HG03159 (cell line): ENCODE results near the gene HMGCLL1.

Experiments
- ATAC-seq: cut with Tn5 transposase; IDR thresholded peaks from one replicate; pipeline ENCODE4 v1.9.1; 2021; ENCODE audit warnings: mild to moderate bottlenecking, moderate library complexity; ENCODE audit not compliant: unreplicated experiment

Gene HMGCLL1

DNA sequence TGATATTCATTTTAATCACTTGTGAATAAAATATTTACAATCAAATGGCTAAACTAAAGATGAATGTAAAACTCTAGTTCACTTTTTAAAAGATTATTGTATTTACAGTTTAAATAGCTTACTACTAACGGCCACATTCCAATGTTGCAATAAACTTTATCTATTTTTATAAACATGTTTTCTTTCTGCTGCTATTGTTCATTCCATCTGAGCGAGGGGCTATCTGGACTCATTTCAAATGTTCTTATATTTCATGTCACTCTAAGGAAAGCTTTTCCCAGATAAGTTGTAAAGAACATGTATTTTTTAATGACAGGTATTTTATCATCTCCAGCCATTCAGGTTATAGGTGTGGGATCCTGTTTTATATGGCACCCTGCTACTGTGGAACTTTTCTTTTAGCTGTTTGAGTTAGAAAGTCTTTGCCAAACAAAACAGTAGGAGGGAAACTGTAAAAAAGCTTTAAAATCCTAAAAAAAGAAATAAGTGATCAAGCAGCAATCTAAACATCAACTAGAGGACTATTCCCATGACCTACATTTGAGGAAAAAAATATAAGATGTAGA lies 42.5 kb downstream of the HMGCLL1 start:
- no peak for ATAC-seq

DNA sequence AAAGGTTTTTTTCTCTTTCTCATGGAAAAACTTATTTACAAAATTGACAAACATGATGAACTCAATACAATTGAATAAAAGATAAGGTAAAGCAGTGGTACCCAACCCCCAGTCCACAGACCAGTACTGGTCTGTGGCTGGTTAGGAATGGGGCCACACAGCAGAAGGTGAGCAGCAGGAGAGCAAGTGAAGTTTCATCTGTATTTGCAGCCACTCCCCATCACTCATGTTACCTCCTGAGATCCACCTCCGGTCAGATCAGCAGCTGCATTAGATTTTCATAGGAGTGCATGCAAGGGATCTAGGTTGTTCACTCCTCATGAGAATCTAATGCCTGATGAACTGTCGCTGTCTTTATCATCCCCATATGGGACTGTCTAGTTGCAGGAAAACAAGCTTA lies 47.5 kb downstream of the HMGCLL1 start:
- no peak for ATAC-seq

GRCh38 chr6:55530931-55531330 lies 48.1 kb downstream of the HMGCLL1 start:
- no peak for ATAC-seq

GRCh38 chr6:55528624-55529023 lies 50.4 kb downstream of the HMGCLL1 start:
- peak; percentile 96 for ATAC-seq

GRCh38 chr6:55524441-55524840 lies 54.6 kb downstream of the HMGCLL1 start:
- no peak for ATAC-seq

- ATAC-seq, result no peak
Observed at GRCh38 chr6:55518529-55519060, 60.4 kb downstream of the HMGCLL1 start.

GRCh38 chr6:55516736-55517135 lies 62.3 kb downstream of the HMGCLL1 start:
- no peak for ATAC-seq

GRCh38 chr6:55512904-55513303 lies 66.1 kb downstream of the HMGCLL1 start:
- ATAC-seq, result no peak

DNA sequence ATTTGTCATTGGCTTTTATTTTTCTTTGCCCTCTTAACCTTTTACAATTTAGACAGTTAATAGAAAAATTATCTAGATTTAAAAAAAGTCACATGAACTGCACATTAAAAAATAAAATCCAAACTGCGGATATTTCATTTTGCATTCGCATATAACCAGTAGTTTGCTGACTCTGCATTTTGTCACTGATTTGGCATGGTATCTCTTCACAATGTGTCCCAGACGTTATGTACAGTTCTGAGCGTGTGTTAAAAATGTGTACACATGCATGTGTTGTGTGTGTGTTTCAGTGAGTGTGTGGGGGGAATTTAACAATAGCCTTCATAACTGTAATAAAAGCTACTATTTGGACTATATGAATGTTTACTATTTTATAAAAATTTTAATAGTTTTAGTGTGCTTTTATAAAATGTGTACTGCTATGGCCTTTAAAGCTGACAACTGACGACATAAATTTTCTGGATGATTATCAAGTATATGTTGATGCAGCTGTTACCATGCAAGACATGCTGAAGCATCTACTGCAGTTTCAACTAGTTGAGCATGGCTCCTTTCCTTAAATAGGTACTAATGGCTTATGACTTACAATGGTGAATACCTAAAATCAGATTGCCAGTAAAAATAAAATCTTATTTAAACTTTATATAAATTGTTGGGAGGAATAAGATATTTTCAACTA lies 67.7 kb downstream of the HMGCLL1 start:
- no peak for ATAC-seq

GRCh38 chr6:55499591-55499990 lies 79.4 kb downstream of the HMGCLL1 start:
- ATAC-seq, result no peak

GRCh38 chr6:55497694-55498093 lies 81.3 kb downstream of the HMGCLL1 start:
- ATAC-seq, result no peak

DNA sequence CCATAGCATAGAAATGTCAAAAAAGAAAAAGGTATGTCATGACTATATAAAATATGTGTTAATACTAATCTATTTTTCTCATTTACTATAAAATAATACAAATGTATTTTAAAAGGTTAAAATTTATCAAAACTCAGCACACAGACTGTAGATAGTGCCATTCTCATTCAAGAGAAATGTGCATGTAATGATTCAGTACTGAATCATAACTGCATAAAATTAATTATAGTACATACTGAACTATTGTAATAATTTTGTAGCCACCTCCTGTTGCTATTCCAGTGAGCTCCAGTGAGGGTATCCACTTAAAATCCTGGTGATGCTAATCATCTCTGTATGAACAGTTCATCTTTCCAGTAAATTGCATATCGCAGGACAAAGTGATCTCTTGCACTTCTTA lies 82.8 kb downstream of the HMGCLL1 start:
- ATAC-seq, result no peak

GRCh38 chr6:55495277-55495676 lies 83.7 kb downstream of the HMGCLL1 start:
- ATAC-seq, result no peak

- ATAC-seq, result no peak
Observed at GRCh38 chr6:55494411-55494810, 84.6 kb downstream of the HMGCLL1 start.

DNA sequence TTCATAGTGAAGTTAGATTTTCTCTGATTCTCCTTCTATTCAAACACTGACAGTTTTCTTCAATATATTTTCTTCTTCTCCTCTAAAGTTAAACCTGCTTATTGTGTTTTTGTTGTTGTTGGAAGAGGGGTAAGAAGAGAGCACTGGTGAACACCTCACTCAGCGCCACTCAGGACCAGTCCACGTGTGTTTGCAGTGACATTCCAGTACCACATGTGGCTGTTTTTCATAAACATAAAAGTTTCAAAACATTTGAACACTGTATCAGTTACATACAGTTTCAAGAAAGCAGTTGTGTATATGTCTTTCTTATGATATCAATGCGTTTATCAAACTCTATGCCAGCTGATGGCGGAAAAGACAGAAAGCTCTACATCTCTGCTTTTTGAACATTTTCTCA lies 86.7 kb downstream of the HMGCLL1 start:
- no peak for ATAC-seq

DNA sequence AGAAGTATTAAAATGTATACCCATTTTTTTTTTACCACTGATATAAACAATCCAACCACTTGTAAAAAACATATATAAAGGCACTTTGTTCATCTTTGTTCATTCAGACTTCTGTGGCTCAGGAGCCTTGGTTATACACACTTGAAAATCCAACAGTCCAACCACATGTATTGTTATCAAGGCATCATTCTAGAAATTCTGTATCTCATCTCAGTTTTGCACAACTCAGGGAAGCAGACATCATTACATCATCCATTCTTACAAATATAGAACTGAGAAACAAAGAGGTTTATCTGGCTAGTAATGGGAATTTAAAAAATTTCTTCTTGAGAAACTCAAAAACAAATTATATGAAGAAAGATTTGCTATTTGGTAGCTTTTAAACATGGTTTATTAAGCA lies 88.1 kb downstream of the HMGCLL1 start:
- no peak for ATAC-seq

DNA sequence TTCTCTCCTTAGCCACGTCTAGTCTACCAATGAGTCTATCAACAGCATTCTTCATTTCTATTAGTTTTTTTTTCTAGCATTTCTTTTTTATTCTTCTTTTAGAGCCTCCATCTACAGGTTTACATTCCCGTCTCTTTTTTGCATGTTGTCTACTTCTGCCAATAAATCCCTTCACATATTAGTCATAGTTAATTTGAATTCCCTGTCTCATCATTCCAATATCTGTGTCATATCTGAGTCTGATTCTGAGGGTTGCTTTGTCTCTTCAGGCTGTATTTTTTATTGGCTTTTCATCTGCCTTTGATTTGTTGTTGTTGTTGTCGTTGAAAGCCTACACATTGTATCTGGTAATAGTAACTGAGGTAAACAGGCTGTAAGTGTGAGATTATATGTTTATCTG lies 104.6 kb downstream of the HMGCLL1 start:
- ATAC-seq, result no peak

DNA sequence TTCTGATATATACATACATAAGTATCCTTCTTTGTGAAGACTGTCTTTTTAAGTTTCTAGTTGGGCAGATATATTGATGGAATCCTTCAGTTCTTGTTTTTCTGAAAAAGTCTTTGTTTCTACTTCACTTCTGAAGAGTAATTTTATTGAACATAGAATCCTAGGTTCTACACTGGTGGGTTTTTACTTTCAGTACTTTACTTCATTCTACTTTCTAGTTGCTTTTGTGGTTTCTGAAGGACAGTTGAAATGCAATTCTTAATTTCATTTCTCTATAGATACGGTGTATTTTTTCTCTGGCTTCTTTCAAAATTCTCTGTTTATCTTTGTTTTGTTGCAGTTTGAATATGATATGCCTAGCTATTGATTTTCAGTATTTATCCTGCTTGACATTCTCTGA lies 105.3 kb downstream of the HMGCLL1 start:
- no peak for ATAC-seq

- no peak for ATAC-seq
Observed at GRCh38 chr6:55469951-55470366, 109.0 kb downstream of the HMGCLL1 start.

- ATAC-seq, result no peak
Observed at GRCh38 chr6:55456016-55456415, 123.0 kb downstream of the HMGCLL1 start.

DNA sequence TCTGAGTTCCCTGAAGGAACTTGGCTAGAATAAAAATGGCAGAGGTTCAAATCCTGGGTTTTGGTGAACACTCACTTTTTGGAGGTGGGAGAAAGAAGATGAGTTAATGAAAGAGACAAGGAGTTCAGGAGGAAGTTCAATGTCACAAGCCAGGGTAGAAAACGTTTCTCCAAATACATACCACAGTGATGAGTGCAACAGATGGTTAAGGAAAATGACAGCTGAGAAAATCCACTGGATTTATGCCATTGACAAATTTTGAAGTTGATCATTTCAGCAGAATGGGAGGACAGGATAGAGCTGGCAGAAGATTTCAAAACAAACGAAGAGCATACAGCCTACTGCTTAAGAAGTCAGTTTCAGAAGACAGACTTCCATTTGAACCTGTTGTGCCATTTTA lies 129.0 kb downstream of the HMGCLL1 start:
- no peak for ATAC-seq

- no peak for ATAC-seq
Observed at GRCh38 chr6:55449225-55449624, 129.8 kb downstream of the HMGCLL1 start.

- ATAC-seq, result no peak
Observed at GRCh38 chr6:55448451-55448850, 130.5 kb downstream of the HMGCLL1 start.
